H1 (cell line): ENCODE measurements around the gene KIF22. TPM values are rescaled to one million over a fixed set of nuclear protein-coding genes. Genes with fewer than 3 reads are reported as not detected.

ENCODE experiments used
- CTCF ChIA-PET: fragments of 300-600 bp; sonication (Branson Sonifier 250); formaldehyde crosslinking; loops from one replicate; lab custom pipeline; 2021; ENCODE audit not compliant: partially characterized antibody; lab: Charles Lee
- POLR2A ChIA-PET: fragments of 300-600 bp; sonication (Branson Sonifier 250); formaldehyde crosslinking; loops from one replicate; lab custom pipeline; 2021; ENCODE audit warnings: inconsistent platforms; ENCODE audit not compliant: partially characterized antibody; lab: Charles Lee
- DNase-seq, 2 experiments: peaks; one replicate each; pipeline versions ENCODE4 v3.0.0 to v3.0.0-alpha.2; 2010 to 2022; ENCODE audit warnings: low spot score in 2 of 2, low read depth in 1 of 2, mixed read lengths in 1 of 2
- FAIRE-seq: peaks from 2 replicates; lab custom pipeline; 2011; peaks lifted over from hg19 to GRCh38; lab: Jason Lieb, UNC
- H2AFZ ChIP-seq: 2 replicates; pipeline ENCODE4 v1.8.1; 2012; ENCODE audit warnings: low read length, inconsistent platforms
- H2AK5ac ChIP-seq: 2 replicates; pipeline ENCODE4 v1.6.1; 2013; ENCODE audit warnings: low read depth, low read length
- H2BK120ac ChIP-seq: replicated peaks from 2 replicates; pipeline ENCODE3; 2013; ENCODE audit warnings: low read depth, low read length, inconsistent platforms
- H2BK12ac ChIP-seq: 2 replicates; pipeline ENCODE4 v1.6.1; 2013; ENCODE audit warnings: low read depth, low read length
- H2BK15ac ChIP-seq: 2 replicates; pipeline ENCODE4 v1.6.1; 2013; ENCODE audit warnings: low read length
- H2BK20ac ChIP-seq: 2 replicates; pipeline ENCODE4 v1.6.1; 2013; ENCODE audit warnings: low read length
- H2BK5ac ChIP-seq: 2 replicates; pipeline ENCODE4 v1.6.1; 2013; ENCODE audit warnings: low read depth, low read length
- H3K14ac ChIP-seq: 2 replicates; pipeline ENCODE4 v1.6.1; 2013; ENCODE audit warnings: inconsistent platforms; ENCODE audit not compliant: insufficient read length
- H3K18ac ChIP-seq: 2 replicates; pipeline ENCODE4 v1.6.1; 2013; ENCODE audit warnings: low read length; ENCODE audit errors: extremely low read depth
- H3K23ac ChIP-seq: 2 replicates; pipeline ENCODE4 v1.6.1; 2013; ENCODE audit warnings: inconsistent platforms; ENCODE audit not compliant: insufficient read length
- H3K23me2 ChIP-seq: 2 replicates; pipeline ENCODE4 v1.6.1; 2013; ENCODE audit warnings: low read depth, low read length
- H3K27ac ChIP-seq: 2 replicates; pipeline ENCODE4 v1.6.1; 2011; ENCODE audit warnings: low read depth, low read length, inconsistent platforms
- H3K27me3 ChIP-seq, 4 experiments: replicated peaks in 1 of 4; 1 replicate in 1 of 4; 2 replicates in 3 of 4; pipeline versions ENCODE4 v1.6.1 to v1.8.1; 2011 to 2013; ENCODE audit warnings: low read length in 3 of 4, mild to moderate bottlenecking in 3 of 4, inconsistent platforms in 2 of 4, mixed read lengths in 2 of 4, moderate library complexity in 1 of 4; ENCODE audit not compliant: control insufficient read depth in 3 of 4, insufficient read depth in 3 of 4; ENCODE audit errors: extremely low read depth in 1 of 4
- H3K36me3 ChIP-seq, 4 experiments: 2 replicates each; pipeline versions ENCODE4 v1.6.1 to v1.8.1; 2011 to 2013; ENCODE audit warnings: mild to moderate bottlenecking in 4 of 4, low read length in 3 of 4, moderate library complexity in 2 of 4, control low read depth in 1 of 4, inconsistent platforms in 1 of 4; ENCODE audit not compliant: insufficient read depth in 4 of 4, control insufficient read depth in 2 of 4
- H3K4ac ChIP-seq: replicated peaks from 2 replicates; pipeline ENCODE3; 2013; ENCODE audit warnings: low read length, low read depth, mixed read lengths, inconsistent platforms; ENCODE audit not compliant: insufficient read length
- H3K4me1 ChIP-seq, 4 experiments: replicated peaks in 1 of 4; 1 replicate in 1 of 4; 2 replicates in 3 of 4; pipeline versions ENCODE4 v1.6.1 to v1.8.1; 2011 to 2013; ENCODE audit warnings: low read length in 3 of 4, inconsistent platforms in 2 of 4, mixed read lengths in 1 of 4; ENCODE audit not compliant: insufficient read depth in 4 of 4, control insufficient read depth in 3 of 4
- H3K4me2 ChIP-seq, 2 experiments: 2 replicates each; pipeline versions ENCODE4 v1.6.1 to v1.8.1; 2011 to 2013; ENCODE audit warnings: low read depth in 2 of 2, low read length in 2 of 2, control low read depth in 1 of 2, inconsistent platforms in 1 of 2, mild to moderate bottlenecking in 1 of 2; ENCODE audit not compliant: insufficient read depth in 1 of 2
- H3K4me3 ChIP-seq, 4 experiments: fragments of 200-600, 300-600 bp in 1 of 4; sonication (generic), shearing (Covaris generic), sonication (Bioruptor Twin) in 1 of 4; 2 replicates each; pipeline versions ENCODE4 v1.5.1 to v1.8.1; 2011 to 2016; ENCODE audit warnings: low read length in 4 of 4, low read depth in 3 of 4, control low read depth in 2 of 4, inconsistent platforms in 2 of 4, mild to moderate bottlenecking in 2 of 4, mixed read lengths in 1 of 4, moderate library complexity in 1 of 4; ENCODE audit not compliant: insufficient read depth in 2 of 4; ENCODE audit errors: extremely low read depth in 1 of 4
- H3K56ac ChIP-seq: replicated peaks from 2 replicates; pipeline ENCODE3; 2013; ENCODE audit warnings: low read depth, mild to moderate bottlenecking, mixed read lengths, low read length, inconsistent platforms; ENCODE audit not compliant: insufficient read length
- H3K79me1 ChIP-seq: 2 replicates; pipeline ENCODE4 v1.6.1; 2013; ENCODE audit warnings: low read depth, low read length, control low read depth
- H3K79me2 ChIP-seq, 2 experiments: 2 replicates each; pipeline versions ENCODE4 v1.6.1 to v1.8.1; 2012 to 2013; ENCODE audit warnings: low read length in 2 of 2, mild to moderate bottlenecking in 2 of 2, inconsistent platforms in 1 of 2; ENCODE audit not compliant: insufficient read depth in 2 of 2, control insufficient read depth in 1 of 2
- H3K9ac ChIP-seq, 4 experiments: replicated peaks in 1 of 4; 1 replicate in 1 of 4; 2 replicates in 3 of 4; pipeline versions ENCODE4 v1.6.1 to v1.8.1; 2011 to 2013; ENCODE audit warnings: low read depth in 3 of 4, low read length in 3 of 4, control low read depth in 2 of 4, mild to moderate bottlenecking in 2 of 4, moderate library complexity in 2 of 4, inconsistent platforms in 1 of 4; ENCODE audit errors: extremely low read depth in 1 of 4
- H3K9me3 ChIP-seq, 2 experiments: 2 replicates each; pipeline versions ENCODE4 v1.6.1 to v1.8.1; 2012 to 2013; ENCODE audit warnings: mild to moderate bottlenecking in 2 of 2, moderate library complexity in 2 of 2, control low read depth in 1 of 2, inconsistent platforms in 1 of 2, low read depth in 1 of 2, low read length in 1 of 2, mixed read lengths in 1 of 2; ENCODE audit not compliant: insufficient read depth in 2 of 2
- H4K20me1 ChIP-seq, 2 experiments: replicated peaks in 1 of 2; 2 replicates each; pipeline versions ENCODE3 to v1.8.1; 2011 to 2013; ENCODE audit warnings: inconsistent platforms in 2 of 2, low read length in 2 of 2, mild to moderate bottlenecking in 1 of 2; ENCODE audit not compliant: insufficient read depth in 2 of 2, control insufficient read depth in 1 of 2
- H4K5ac ChIP-seq: 2 replicates; pipeline ENCODE4 v1.6.1; 2013; ENCODE audit warnings: low read length, low read depth, mixed read lengths, inconsistent platforms; ENCODE audit not compliant: insufficient read length
- H4K8ac ChIP-seq: 2 replicates; pipeline ENCODE4 v1.8.0; 2013; ENCODE audit warnings: mild to moderate bottlenecking, moderate library complexity, low read length, inconsistent platforms; ENCODE audit not compliant: insufficient read depth; ENCODE audit errors: extremely low read depth
- H4K91ac ChIP-seq: replicated peaks from 2 replicates; pipeline ENCODE3; 2013; ENCODE audit warnings: low read length, mixed read lengths, inconsistent platforms; ENCODE audit not compliant: insufficient read length
- TEAD4 ChIP-seq: IDR thresholded peaks from 2 replicates; pipeline ENCODE4 v1.6.1; 2012; ENCODE audit warnings: low read depth, low read length, inconsistent platforms, mixed read lengths
- YY1 ChIP-seq: IDR thresholded peaks from 2 replicates; pipeline ENCODE4 v1.6.1; 2011; ENCODE audit warnings: low read depth, mild to moderate bottlenecking, low read length
- WGBS, 2 experiments: shearing (Covaris generic) in 1 of 2; methylation state at CpG; one replicate each; pipeline versions ENCODE4 v1.1.6 to v1.1.7; 2013 to 2015; ENCODE audit warnings: low lambda C conversion rate in 2 of 2, mixed read lengths in 2 of 2, inconsistent platforms in 1 of 2, low coverage in 1 of 2, missing lambda C conversion rate in 1 of 2; ENCODE audit not compliant: insufficient replicate concordance in 2 of 2, insufficient coverage in 1 of 2, insufficient read length in 1 of 2; ENCODE audit errors: extremely low coverage in 1 of 2, missing lambda C conversion rate in 1 of 2; 5-methylcytosine and 5-hydroxymethylcytosine counted together
- polyA plus RNA-seq, 7 experiments: library from polyadenylated mRNA; depleted of rRNA in 3 of 7; stranded (reverse) in 5 of 7; unstranded in 2 of 7; fragments of >200 nt in 5 of 7; fragments of 200-250 nt in 2 of 7; gene quantifications; 1 replicate in 5 of 7; 2 replicates in 1 of 7; 4 replicates in 1 of 7; pipeline versions ENCODE4 v1.2.1 to v1.2.3, GENCODE V29; 2011 to 2013; ENCODE audit warnings: missing spikeins in 2 of 7, mixed read lengths in 2 of 7
- total RNA-seq: library from RNA; stranded (reverse); fragmentation: NEBNext Ultra II Directional; extraction: Animal tissue kit (Norgen Biotek cat#: 25700); gene quantifications from 2 replicates; pipeline ENCODE4 v1.2.1, GENCODE V29; 2021

Gene KIF22
- total and polyA plus RNA-seq, 2 of the 8 experiments (the other 6 are each of a cell fraction or from before 2014, with no cell fraction given) = 139 to 142 TPM

DNA sequence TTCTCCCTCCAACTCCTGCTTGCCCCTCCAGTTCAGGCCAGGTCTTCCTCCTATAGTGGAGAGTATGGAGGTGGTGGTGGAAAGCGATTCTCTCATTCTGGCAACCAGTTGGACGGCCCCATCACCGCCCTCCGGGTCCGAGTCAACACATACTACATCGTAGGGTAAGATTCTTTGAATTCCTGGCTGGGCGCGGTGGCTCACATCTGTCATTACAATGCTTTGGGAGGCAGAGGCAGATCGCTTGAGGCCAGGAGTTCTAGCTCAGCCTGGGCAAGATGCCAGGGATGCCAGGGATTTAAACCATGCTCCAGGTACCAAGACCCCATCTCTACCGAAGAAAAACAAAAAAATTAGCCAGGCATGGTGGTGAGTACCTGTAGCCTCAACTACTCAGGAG, 11.1 kb upstream of the KIF22 start:
- no peaks in the 10 kb centered on the region for H3K4me1 ChIP-seq
- CTCF ChIA-PET = interaction anchor here (1.6 kb wide), 1 partner anchor 21 kb away, joined by 6 read pairs; no protein-coding TSS in a partner anchor
- 91% methylated on average over 10 of the region's 10 CpGs; no CpG with 5 or more reads in 1 of the 2 experiments for WGBS, 2 experiments

More for the DNA sequence above, 11.1 kb upstream of the KIF22 start:
- no peak overlapping the region for H3K14ac ChIP-seq
- no peaks in the 10 kb centered on the region for H3K79me1 ChIP-seq
- H2BK20ac ChIP-seq = peak overlapping the region; percentile 72; the same call in 1 of the 2 replicates
- no peak overlapping the region for H3K4me2 ChIP-seq
- H3K4ac ChIP-seq = no peak overlapping the region
- H4K20me1 ChIP-seq = no peaks in the 10 kb centered on the region
- H3K27me3 ChIP-seq = peaks cover 0 to 2% (median 0%) of the 10 kb centered on the region in 4 experiments; a peak in 2 of 7 replicates
- FAIRE-seq = no peak
- no peak overlapping the region for H3K9ac ChIP-seq
- DNase-seq = no peak
- no peaks in the 10 kb centered on the region for H3K79me2 ChIP-seq
- H3K4me3 ChIP-seq = no peak overlapping the region
- no peak overlapping the region for H2BK120ac ChIP-seq
- no peak overlapping the region for H2BK5ac ChIP-seq
- no peak overlapping the region for H4K5ac ChIP-seq
- no peak overlapping the region for H3K18ac ChIP-seq
- no peak overlapping the region for H3K56ac ChIP-seq
- no peak overlapping the region for H4K8ac ChIP-seq
- H4K91ac ChIP-seq = no peak overlapping the region
- H2BK15ac ChIP-seq = no peak overlapping the region
- POLR2A ChIA-PET = interaction anchor here (0.9 to 3.2 kb wide), 7 partner anchors 8 to 38 kb away, joined by 3 to 16 read pairs (median 4); partner anchors contain the start of gene KIF22
- H2AFZ ChIP-seq = no peak overlapping the region
- 0 out of 2 replicates have a peak overlapping the region, but pooled peaks have one; percentile 39 for H2BK12ac ChIP-seq
- TF ChIP-seq TEAD4 = peak; percentile 82
- TF ChIP-seq YY1 = no peak
- H3K27ac ChIP-seq = no peak overlapping the region
- H3K9me3 ChIP-seq = no peaks in the 10 kb centered on the region
- H3K23me2 ChIP-seq = no peaks in the 10 kb centered on the region
- no peak overlapping the region for H3K23ac ChIP-seq
- 0 out of 2 replicates have a peak overlapping the region, but pooled peaks have one; percentile 28 for H2AK5ac ChIP-seq
- H3K36me3 ChIP-seq = no peaks in the 10 kb centered on the region
